Skeletal muscle satellite cell (primary cell): ENCODE results near the gene CHAC1. TPM values are rescaled to one million over a fixed set of nuclear protein-coding genes. Genes with fewer than 3 reads are reported as not detected.

Experiments
- H3K27me3 ChIP-seq: 2 replicates; pipeline ENCODE4 v1.7.0; 2013; ENCODE audit warnings: low read length; ENCODE audit not compliant: control insufficient read depth, insufficient read depth
- H3K36me3 ChIP-seq: 2 replicates; pipeline ENCODE4 v1.7.0; 2013; ENCODE audit warnings: mild to moderate bottlenecking, control low read depth, low read length; ENCODE audit not compliant: insufficient read depth
- H3K4me1 ChIP-seq: 2 replicates; pipeline ENCODE4 v1.7.0; 2013; ENCODE audit warnings: low read length; ENCODE audit not compliant: control insufficient read depth, insufficient read depth
- H3K4me2 ChIP-seq: 2 replicates; pipeline ENCODE4 v1.7.0; 2013; ENCODE audit warnings: mild to moderate bottlenecking, low read length
- H3K4me3 ChIP-seq: 2 replicates; pipeline ENCODE4 v1.7.0; 2013; ENCODE audit warnings: low read length
- H3K9ac ChIP-seq: 2 replicates; pipeline ENCODE4 v1.7.0; 2013; ENCODE audit warnings: mild to moderate bottlenecking, low read depth, low read length, moderate library complexity
- H3K9me3 ChIP-seq: replicated peaks from 2 replicates; pipeline ENCODE4 v1.7.0; 2013; ENCODE audit warnings: mild to moderate bottlenecking, control low read depth, low read length
- total RNA-seq: library from RNA; depleted of rRNA; stranded (reverse); fragments of >200 nt; gene quantifications from 2 replicates; pipeline ENCODE4 v1.2.3, GENCODE V29; 2012; rRNA removed

CHAC1 gene
- total RNA-seq = 7.6 and 10.5 TPM in 2 replicates

- Histone ChIP-seq H3K9ac (peak within 1 kb of the TSS; percentile 82), H3K9me3 (no peaks in the 10 kb centered on the region), H3K4me2 (peak within 1 kb of the TSS; percentile 94), H3K4me1 (peaks cover 20% of the 10 kb centered on the region), H3K27me3 (no peaks in the 10 kb centered on the region), H3K36me3 (no peaks in the 10 kb centered on the region), H3K4me3 (peak within 1 kb of the TSS; percentile 85)
Measured at GRCh38 chr15:40952901-40953712, at the start of gene CHAC1. TSS of gene CHAC1 (plus strand) at chr15:40953471. CDS start at chr15:40953584, 113 bp downstream.

- Histone ChIP-seq H3K4me1 (peaks cover 29% of the 10 kb centered on the region), H3K4me2 (no peak overlapping the region), H3K27me3 (no peaks in the 10 kb centered on the region), H3K4me3 (no peak overlapping the region), H3K36me3 (peaks cover 38% of the 10 kb centered on the region), H3K9ac (no peak overlapping the region), H3K9me3 (no peaks in the 10 kb centered on the region)
Measured at GRCh38 chr15:40904552-40905201, 48.6 kb upstream of the CHAC1 start.

- no peaks in the 10 kb centered on the region for H3K9me3 ChIP-seq
- peak overlapping the region; percentile 63 for H3K4me3 ChIP-seq
- peak overlapping the region; percentile 85 for H3K4me2 ChIP-seq
- H3K36me3 ChIP-seq = peaks cover 24% of the 10 kb centered on the region
- peak overlapping the region; percentile 68 for H3K9ac ChIP-seq
- peaks cover 35% of the 10 kb centered on the region for H3K4me1 ChIP-seq
- no peaks in the 10 kb centered on the region for H3K27me3 ChIP-seq
Measured at GRCh38 chr15:40906091-40906990, 46.9 kb upstream of the CHAC1 start.

DNA sequence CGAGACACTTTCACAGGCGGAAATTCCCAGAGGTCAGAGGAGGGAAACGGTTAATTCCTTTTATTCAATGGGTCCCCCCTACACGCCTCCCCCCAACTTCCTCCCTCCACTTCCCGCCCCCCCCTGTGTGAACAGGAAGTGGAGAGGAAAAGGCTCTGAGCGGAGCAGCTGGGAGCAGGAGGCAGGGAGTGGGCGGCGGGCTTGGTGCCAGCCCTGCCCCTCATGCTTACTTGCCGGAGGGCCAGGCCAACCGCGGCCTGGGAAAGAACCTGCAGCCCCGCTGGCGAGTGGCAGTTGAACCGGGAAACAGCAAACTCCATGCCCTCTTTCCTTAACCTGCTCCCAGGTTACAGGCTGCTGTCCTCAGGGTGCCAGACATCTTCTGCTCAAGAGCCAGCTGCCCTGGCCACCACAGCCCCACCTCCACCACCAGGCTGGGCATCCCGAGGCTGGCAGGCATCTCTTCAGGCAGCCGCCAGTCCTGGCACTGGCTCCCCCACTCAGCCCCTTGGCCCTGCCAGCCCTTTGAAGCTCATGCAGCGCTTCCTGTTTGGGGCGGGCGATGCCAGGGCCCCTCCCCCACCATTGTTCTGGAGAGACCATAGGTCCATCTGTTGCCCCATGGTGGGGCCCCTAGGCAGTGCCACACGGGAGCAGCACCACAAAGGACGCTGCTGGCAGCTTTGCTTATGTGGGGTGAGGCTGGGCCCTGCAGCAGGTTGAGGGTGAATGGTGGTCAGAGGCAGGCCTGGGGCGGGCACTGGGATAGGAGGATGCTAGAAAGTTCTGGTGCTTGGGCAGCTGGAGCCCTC is 46.1 kb upstream of the CHAC1 start:
- peak overlapping the region; percentile 63 for H3K4me3 ChIP-seq

GRCh38 chr15:40908095-40908494 is 45.2 kb upstream of the CHAC1 start:
- Histone ChIP-seq H3K4me1 (peaks cover 35% of the 10 kb centered on the region), H3K4me3 (no peak overlapping the region), H3K36me3 (peaks cover 14% of the 10 kb centered on the region), H3K4me2 (no peak overlapping the region), H3K27me3 (no peaks in the 10 kb centered on the region), H3K9ac (no peak overlapping the region), H3K9me3 (no peaks in the 10 kb centered on the region)

More for the DNA sequence above, 46.1 kb upstream of the CHAC1 start:
- Histone ChIP-seq H3K9me3 (no peaks in the 10 kb centered on the region), H3K36me3 (peaks cover 22% of the 10 kb centered on the region), H3K9ac (peak overlapping the region; percentile 68), H3K4me1 (peaks cover 35% of the 10 kb centered on the region), H3K27me3 (no peaks in the 10 kb centered on the region), H3K4me2 (peak overlapping the region; percentile 85)

DNA sequence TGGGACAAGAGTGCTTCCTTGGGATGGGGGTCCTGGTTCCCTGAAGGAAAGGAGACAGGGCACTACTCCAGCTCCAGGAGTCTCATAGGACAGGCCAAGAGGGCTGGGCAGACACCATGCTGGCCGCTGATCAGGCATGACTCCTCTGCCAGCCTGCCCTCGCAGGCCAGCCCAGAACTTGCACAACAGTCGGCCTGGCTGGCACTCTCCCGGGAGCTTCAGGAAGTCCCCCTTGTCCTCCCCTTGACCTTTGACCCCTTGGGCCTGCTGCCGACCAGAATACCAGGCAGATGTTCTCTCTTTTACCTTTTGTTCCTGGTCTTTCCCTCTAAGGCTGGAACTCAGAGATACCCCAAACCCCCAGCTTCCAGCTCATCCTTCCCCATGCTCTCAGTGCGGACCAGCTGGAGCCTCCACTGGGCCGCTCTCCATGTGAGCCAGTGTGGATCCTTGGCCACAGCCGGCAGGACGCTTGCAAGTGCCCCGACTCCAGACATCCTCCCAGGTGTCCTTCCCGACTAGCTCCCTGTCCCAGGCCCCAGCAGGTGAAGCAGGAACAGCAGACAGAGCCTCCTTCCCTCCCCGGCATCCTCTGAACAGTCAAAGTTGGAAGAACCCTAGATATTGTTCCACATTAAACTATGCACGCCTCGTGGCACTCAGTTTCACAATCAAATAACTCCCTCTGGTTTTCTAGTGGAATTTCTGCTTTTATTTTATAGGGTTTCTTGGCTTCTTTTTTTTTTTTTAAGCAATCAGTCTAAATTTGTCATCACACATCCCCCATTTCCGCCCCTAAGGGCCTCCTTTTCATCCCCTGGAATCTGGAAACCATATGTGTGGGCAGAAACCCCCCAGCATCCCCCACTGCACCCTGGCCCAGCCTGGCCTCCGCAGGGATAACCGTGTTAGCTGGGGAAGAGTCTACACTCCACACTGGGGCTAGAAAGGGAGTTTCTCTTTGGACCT is 43.3 kb upstream of the CHAC1 start:
- H3K27me3 ChIP-seq = no peaks in the 10 kb centered on the region
- no peaks in the 10 kb centered on the region for H3K9me3 ChIP-seq
- H3K9ac ChIP-seq = no peak overlapping the region
- H3K36me3 ChIP-seq = peaks cover under 1% of the 10 kb centered on the region
- H3K4me3 ChIP-seq = no peak overlapping the region
- peaks cover 35% of the 10 kb centered on the region for H3K4me1 ChIP-seq
- H3K4me2 ChIP-seq = no peak overlapping the region

DNA sequence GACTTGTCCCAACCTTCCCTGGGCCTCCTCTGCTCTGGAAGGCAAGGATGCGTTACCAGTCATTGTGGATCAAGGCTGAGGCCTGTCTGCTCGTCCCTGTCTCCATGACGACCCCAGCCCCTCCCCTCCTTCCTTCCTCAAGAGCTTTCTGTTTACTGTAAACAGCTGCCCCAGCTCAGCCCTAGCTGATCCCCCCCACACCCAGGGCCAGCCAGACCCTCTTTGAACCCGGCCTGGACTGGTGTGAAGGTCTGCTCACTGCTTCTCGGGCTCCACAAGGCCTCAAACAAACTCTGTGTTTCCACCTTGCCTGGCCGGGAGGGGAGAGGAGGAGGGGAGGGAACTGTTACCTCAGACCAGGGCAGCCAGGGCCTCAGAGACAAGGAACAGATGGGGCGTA is 42.1 kb upstream of the CHAC1 start:
- Histone ChIP-seq H3K27me3 (no peaks in the 10 kb centered on the region), H3K4me3 (no peak overlapping the region), H3K9me3 (no peaks in the 10 kb centered on the region), H3K4me2 (no peak overlapping the region), H3K9ac (no peak overlapping the region), H3K36me3 (no peaks in the 10 kb centered on the region), H3K4me1 (peaks cover 29% of the 10 kb centered on the region)

- H3K36me3 ChIP-seq = no peaks in the 10 kb centered on the region
- H3K4me1 ChIP-seq = peaks cover 23% of the 10 kb centered on the region
- H3K4me2 ChIP-seq = no peak overlapping the region
- H3K4me3 ChIP-seq = no peak overlapping the region
- H3K27me3 ChIP-seq = peaks cover 4% of the 10 kb centered on the region
- no peaks in the 10 kb centered on the region for H3K9me3 ChIP-seq
- no peak overlapping the region for H3K9ac ChIP-seq
Measured at GRCh38 chr15:40911693-40912092, 41.6 kb upstream of the CHAC1 start.

DNA sequence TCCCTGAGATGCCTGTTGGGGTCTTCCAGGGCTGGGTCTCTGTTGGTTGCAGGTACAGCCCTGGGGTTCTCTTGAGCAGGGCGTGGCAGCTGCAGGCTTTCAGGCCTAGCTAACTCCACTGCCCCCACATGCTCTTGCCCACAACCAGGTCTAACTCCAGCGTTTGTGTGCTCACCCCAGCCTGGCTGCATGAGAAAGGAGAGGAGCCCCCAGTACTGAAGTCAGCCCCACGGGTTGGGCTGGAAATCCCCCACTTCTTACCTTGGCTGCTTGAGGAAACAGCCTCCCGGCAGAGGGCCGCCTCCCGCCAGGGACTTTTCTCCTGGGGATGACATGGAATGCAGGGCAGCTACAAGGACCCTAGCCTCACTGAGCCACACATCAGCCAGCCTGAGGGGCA is 40.8 kb upstream of the CHAC1 start:
- Histone ChIP-seq H3K4me1 (peaks cover 16% of the 10 kb centered on the region), H3K9ac (no peak overlapping the region), H3K9me3 (no peaks in the 10 kb centered on the region), H3K27me3 (peaks cover 5% of the 10 kb centered on the region), H3K36me3 (no peaks in the 10 kb centered on the region), H3K4me2 (no peak overlapping the region), H3K4me3 (no peak overlapping the region)

- Histone ChIP-seq H3K4me3 (no peak overlapping the region), H3K9me3 (no peaks in the 10 kb centered on the region), H3K9ac (no peak overlapping the region), H3K36me3 (no peaks in the 10 kb centered on the region), H3K27me3 (peaks cover 5% of the 10 kb centered on the region), H3K4me2 (no peak overlapping the region), H3K4me1 (peaks cover 13% of the 10 kb centered on the region)
Measured at GRCh38 chr15:40914013-40914412, 39.3 kb upstream of the CHAC1 start.
